Stimulated activated CD8-positive, alpha-beta memory T cell treated with anti-CD3 and anti-CD28 coated beads, Interleukin-12 subunit alpha, Interleukin-12 subunit beta, amount 100 ng/mL, for 24 hours (primary cell): ENCODE results near the gene PCDH8.
"Not testable (repeated sequence)": the region's sequence is repeated elsewhere in the genome, so short reads cannot be mapped to it uniquely, and the experiment has no call there.

ENCODE experiments used
- DNase-seq: peaks from one replicate; pipeline ENCODE4 v3.0.0-alpha.2; 2020; ENCODE audit errors: extremely low read depth

PCDH8 gene

GRCh38 chr13:52850396-52851136 lies 2.1 kb upstream of the PCDH8 start:
- DNase-seq = no peak

- DNase-seq = no peak
These were observed 1.6 kb upstream of the PCDH8 start for GRCh38 chr13:52850072-52850395.

DNA sequence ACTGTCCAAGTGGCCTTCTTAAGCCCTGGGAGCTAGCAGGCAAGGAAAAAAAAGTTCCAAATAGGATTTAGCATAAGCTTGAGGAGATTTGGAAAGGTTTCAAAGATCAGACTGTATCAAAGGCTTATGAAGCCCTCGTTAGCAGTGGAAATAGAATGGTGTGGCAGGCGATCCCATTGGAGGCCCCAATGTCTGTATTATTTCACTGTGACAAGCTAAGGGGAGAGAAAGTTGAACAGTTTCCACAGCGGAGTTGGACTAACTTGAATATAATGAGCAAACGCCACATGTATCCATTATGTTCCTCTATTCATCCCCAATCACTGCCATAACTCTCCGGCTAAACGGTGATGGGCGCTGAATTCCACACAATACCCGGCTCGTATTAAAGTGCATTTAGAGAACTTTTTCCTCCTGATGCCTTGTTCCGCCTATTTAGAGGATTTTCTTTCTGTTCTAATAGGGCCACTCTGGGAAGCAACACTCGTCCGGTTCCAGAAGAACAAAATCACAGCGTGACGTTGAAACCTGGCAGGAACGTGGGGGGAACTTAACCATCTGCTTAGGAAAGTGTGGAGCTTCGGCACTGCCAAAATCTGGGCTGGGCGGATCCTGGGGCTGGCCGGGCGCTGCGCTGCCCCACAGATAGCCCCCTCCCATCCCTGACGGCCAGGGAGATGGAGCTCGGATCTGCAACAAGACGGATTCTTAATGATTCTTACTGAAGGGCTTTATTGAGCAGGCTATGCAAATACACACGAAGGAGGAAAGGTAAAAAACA lies 1.0 kb upstream of the PCDH8 start:
- DNase-seq = no peak

- no peak for DNase-seq
These were observed 583 bp downstream of the PCDH8 start for GRCh38 chr13:52847682-52848432.

DNA sequence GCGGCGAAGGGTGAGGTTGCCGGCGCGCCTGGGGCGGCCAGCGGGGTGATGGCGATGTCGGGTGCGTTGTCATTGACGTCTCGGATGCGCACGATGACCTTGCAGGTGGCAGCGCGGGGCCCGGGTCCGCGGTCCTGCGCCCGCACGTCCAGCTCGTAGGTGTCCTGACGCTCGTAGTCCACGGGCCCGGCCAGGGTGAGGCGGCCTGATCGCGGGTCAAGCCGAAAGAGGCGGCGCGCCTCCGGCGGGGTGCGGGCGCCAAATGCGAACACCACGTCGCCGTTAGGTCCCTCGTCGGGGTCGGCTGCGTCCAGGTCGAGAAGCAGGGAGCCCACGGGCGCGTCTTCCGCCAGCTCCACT lies 1.1 kb downstream of the PCDH8 start:
- DNase-seq = no peak

DNA sequence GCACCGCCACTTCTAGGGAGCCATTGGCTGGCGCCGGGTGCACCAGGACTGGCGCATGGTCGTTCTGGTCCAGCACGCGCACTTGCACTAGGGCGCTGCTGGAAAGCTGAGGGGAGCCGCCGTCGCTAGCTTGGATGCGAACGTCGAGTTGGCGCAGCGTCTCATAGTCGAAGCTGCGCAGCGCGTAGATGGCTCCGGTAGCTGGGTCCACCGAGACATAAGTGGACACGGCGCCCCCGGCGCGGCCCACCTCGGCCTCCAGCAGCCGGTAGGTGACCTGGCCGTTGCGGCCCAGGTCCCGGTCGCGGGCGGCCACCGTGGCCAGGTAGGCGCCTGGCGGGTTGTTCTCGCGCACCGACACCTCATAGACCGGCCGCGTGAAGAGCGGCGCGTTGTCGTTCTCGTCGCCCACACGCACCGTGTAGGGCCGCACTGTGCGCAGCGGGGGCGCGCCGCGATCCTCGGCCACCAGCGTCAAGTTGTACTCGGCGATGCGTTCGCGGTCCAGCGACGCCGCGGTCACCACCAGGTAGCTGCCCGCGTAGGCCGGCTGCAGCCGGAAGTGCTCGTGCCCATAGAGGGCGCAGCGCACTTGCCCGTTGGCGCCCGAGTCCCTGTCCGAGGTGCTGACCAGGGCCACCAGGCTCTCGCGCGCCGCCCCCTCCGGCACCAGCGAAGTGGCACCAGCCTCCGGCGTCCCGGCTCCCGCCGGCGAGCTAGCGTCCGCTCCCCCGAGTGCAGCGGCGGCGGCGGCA lies 1.7 kb downstream of the PCDH8 start:
- no peak for DNase-seq

DNA sequence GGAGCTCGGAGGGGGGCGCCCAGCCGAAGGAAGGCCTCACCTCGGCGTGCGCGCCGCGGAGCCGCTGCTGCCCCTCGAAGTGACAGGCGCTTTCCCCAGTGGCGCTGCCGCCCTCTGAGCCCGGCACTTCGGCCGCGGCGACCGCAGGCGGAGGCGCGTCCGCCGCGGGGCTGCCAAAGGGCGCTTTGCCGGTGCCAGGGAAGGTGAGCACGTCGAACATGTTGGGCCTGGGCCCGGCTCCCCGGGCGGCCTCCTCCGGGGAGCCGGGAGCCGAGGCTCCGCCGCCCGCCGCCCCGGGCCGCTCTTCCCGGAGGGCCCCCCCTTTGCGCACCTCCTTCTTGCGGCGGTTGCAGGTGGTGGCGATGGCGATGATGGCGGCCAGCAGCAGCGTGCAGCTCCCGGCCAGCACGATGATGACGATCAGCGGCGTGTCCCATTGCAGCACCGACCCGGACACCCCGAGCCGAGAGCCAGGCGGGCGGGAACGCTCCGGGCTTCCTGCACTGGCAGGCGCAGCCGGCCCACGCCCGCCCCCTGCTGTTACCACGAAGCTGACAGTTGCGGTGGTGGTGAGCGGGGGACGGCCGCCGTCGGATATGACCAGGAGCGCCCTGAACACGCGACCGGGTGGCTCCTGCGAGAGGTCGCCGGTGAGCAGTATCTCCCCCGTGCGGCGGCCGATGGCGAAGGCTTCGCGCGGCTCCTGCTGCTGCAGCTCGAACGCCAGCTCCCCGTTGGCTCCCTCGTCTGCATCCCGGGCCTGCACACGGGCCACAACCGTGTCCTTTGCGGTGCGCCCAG lies 2.5 kb downstream of the PCDH8 start:
- no peak for DNase-seq

GRCh38 chr13:52845334-52845761 lies 3.1 kb downstream of the PCDH8 start:
- no peak for DNase-seq

DNA sequence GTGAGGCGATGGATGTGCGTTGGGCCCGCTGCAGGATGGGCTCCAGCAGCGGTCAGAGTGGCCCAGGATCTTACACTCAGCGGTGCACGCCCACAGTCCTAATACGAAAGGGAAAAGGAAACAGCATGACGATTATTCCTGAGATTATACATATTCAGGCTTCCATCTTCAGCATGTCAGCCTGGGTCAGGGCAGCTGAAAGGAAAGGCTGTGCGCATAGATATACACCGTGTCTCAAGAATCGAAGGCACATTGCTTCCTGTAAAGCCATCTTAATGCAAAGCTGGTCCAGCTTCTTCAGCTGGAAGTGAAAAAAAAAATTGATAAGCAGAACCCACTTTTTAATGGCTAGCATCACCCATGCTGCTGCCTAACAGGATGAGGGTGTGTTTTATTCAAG lies 3.6 kb downstream of the PCDH8 start:
- DNase-seq = no peak

GRCh38 chr13:52842441-52842840 lies 6.0 kb downstream of the PCDH8 start:
- DNase-seq = no peak

DNA sequence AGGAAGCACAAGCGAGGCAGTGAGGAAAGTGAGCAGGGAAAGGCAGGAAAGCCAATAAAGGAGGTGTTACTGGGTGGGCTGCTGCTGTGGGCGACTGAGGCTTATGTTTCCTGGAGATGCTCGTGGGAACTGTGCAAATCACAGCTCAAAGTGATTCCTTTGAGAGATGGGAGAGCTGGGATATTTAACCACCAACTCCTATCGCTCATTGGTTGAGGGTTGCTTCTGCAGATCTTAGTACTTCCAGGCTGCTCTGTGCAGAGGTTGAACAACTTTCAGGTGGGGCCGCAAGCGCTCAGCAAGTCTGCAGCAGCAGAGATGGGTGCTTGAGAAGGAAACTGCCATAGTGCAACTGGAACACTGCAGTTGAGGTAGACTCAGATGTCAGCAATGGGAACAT lies 8.4 kb downstream of the PCDH8 start:
- no peak for DNase-seq

DNA sequence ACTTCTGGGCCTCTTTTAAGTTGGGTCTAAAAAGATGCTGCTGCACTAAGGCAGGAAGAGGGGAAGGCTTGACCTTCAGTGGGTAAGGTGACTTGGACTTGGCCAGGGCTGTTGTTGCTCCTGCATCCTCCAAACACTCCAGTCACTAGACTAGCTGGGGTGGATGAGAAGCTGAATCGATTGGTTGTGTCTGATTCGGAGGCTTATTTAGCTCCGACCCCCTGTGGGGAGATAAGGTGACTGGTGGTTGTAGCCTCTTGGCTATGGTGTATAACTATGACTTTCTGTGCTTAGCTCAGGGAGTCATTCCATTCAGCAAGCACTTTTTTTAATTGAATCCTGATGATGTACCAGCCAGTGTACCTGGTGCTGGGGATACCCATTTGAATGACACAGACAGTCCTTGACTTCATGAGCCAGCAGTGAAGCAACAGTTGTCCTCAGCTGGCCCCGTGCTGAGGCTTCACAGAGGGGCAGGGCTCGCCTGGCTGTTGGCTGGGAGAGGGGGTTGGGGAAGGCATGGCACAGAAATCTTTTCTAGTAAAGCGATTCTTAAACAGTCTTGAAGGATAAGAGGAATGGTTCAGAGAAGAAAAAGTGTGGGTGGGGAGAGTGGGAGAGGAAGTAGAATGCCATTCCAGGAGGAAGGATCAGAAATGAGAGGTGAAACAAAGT lies 9.9 kb downstream of the PCDH8 start:
- no peak for DNase-seq

DNA sequence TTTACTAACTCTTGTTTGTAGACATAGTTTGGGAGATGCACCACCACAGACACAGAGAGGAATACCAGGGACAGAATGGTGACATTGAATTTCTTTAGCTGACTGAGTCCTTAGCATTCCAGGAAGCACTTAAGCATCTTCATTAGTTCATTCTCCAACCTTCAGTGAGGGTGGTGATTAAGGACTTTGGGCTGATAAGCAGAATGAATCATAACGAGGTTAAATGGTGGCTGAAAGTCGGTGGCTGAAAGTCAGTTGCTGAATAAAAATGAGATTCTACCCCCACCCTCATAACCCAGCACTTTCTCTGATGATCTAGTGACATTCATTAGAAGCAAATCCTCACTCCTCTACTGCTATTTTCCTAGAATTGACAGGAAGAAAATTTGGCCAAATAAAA lies 10.6 kb downstream of the PCDH8 start:
- no peak for DNase-seq

- DNase-seq = no peak
These were observed 13.2 kb downstream of the PCDH8 start for GRCh38 chr13:52835071-52835839.

DNA sequence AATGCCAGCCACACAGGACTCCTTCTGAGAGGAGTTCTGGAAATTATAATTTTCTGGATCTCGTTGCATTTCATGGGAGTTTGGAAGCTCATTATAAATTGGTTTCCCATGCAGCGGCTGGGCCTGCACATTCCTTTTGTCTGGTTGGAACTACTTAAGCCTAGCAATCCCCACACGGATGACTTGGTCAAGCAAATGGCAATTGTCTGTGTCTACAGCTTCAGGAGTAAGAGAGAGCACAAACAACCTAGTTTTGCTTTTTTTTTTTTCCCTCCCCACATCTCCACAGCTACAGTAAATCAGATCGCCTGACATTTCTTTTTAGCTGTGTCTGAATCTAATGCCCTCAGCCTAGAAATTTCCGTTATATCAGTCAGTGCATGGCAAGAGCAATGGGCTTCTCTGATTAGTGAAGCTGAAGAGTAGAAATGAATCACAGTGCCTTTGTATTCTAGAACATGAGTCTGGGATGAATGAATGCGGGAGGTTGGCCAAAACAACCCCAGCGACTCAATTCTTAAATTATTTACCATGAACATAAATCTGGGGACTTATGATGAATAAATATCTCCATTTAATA lies 15.1 kb downstream of the PCDH8 start:
- no peak for DNase-seq

DNA sequence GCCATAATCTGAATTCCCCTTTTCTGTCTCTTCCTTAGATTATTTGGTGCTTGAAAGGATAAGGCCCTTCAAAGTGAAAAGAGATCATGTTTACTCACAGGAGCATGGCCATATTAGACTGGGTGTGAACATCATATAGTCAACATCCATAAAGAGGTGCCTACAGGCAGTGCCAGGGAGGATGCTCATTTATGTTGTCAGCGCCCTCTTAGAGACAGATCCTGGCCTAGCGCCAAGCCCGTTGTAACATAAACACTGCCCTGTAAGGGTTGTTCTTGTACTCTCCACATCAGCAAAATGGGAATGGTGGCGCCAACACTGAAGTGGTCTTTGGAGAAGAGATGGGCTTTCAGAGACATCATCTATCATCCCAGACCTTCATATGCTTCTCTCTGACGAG lies 16.1 kb downstream of the PCDH8 start:
- DNase-seq = no peak

DNA sequence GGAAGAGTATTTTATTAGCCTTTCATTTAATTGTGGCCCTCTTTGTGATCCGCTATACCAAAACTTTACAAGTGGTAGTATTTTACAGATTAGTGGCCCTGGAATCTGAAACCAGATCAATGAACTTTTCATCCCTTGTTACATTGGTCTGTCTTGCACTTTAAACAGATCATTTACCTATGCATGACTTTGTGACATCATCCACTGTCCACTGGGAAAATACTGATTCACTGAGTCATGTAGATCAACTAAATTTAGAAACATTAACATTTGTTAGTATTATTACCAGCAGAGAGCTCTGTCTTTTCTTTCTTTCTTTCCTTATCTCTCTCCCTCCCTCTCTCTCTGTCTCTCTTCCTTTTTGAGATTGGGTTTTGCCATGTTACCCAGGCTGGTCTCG lies 17.5 kb downstream of the PCDH8 start:
- no peak for DNase-seq

DNA sequence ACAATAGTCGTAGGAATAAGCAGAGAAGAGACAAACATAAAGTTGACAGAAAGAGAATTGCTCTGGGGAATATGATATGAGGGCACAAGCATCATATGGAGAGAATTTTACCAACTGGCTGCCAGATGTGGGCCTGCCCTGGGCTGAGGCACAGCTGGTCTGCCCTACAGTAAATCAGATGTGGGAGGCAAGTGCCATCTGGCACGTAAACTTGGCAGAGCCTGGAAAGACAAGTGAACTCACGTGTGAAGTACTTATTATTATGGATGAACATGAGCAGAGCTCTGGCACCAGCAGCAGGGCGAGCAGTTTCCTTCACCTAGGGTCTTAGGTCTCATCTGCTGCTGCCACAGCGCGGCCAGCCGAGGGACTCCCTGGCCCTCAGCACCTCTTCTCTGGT lies 20.6 kb downstream of the PCDH8 start:
- no peak for DNase-seq

GRCh38 chr13:52817886-52818285 lies 30.6 kb downstream of the PCDH8 start:
- not testable (repeated sequence) for DNase-seq

DNA sequence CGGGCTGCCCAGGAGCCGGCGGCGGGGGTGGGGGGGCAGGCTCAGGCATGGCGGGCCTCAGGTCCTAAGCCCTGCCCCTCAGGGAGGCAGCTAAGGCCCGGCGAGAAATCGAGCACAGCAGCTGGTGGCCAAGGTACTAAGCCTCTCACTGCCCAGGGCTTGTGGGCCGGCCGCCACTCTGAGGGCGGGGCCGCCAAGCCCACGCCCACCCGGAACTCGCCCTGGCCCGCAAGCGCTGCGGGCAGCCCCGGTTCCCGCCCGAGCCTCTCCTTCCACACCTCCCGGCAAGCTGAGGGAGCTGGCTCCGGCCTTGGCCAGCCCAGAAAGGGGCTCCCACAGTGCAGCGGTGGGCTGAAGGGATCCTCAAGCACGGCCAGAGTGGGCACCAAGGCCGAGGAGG lies 33.1 kb downstream of the PCDH8 start:
- DNase-seq = no peak
